Measurements from ENCODE around the gene SLU7.

GRCh38 chr5:160395111-160395510 is 23.8 kb downstream of the SLU7 start:
- TF ChIP-seq POLR2AphosphoS5 (IDR thresholded peaks at IDR 0.05; ENCODE audit: low read depth, low read length) (no peak), POLR2A (IDR thresholded peaks at IDR 0.05; ENCODE audit: low read depth, low read length) (no peak), TAF1 (IDR thresholded peaks at IDR 0.05; ENCODE audit: low read depth, low read length) (no peak), SPI1 (IDR thresholded peaks at IDR 0.05; ENCODE audit: low read depth, low read length) (no peak), PAX5 (IDR thresholded peaks at IDR 0.05; ENCODE audit: insufficient read depth, low read length, severe bottlenecking) (no peak), POU2F2 (IDR thresholded peaks at IDR 0.05; ENCODE audit: low read depth, low read length) (no peak)
